GM12878 (cell line): Measurements from ENCODE around the gene LGMN. TPM values are rescaled to one million over a fixed set of nuclear protein-coding genes. Genes with fewer than 3 reads are reported as not detected.

Experiments used
- ASH2L ChIP-seq: fragments of 300-600, 200-600 bp; sonication (generic); IDR thresholded peaks from 2 replicates; pipeline ENCODE4 v1.6.1; 2017; ENCODE audit warnings: low read depth, mild to moderate bottlenecking, borderline replicate concordance
- ATF2 ChIP-seq: IDR thresholded peaks from 2 replicates; pipeline ENCODE4 v1.6.1; 2012; ENCODE audit warnings: low read length, inconsistent platforms
- CBX3 ChIP-seq: fragments of 200-600 bp; sonication (generic); IDR thresholded peaks from 2 replicates; pipeline ENCODE4 v1.6.1; 2016; ENCODE audit warnings: low read depth, borderline replicate concordance
- CHD2 ChIP-seq: IDR thresholded peaks from 2 replicates; pipeline ENCODE4 v1.6.1; 2011; ENCODE audit warnings: low read depth, low read length, improper control_type of control experiment, borderline replicate concordance
- CREB1 ChIP-seq: IDR thresholded peaks from 2 replicates; pipeline ENCODE4 v1.6.1; 2012; ENCODE audit warnings: low read depth, mild to moderate bottlenecking, inconsistent platforms
- E2F4 ChIP-seq: IDR thresholded peaks from 2 replicates; pipeline ENCODE4 v1.6.1; 2012; ENCODE audit warnings: low read depth, low read length, improper control_type of control experiment
- GATAD2B ChIP-seq: fragments of 450-650 bp; conservative IDR thresholded peaks from 2 replicates; pipeline ENCODE4 v1.6.1; 2017; ENCODE audit warnings: low read depth, mild to moderate bottlenecking, moderate library complexity
- JUND ChIP-seq: IDR thresholded peaks from 2 replicates; pipeline ENCODE4 v1.6.1; 2012; ENCODE audit warnings: low read depth, mild to moderate bottlenecking, low read length, improper control_type of control experiment, moderate library complexity
- MAX ChIP-seq: IDR thresholded peaks from 2 replicates; pipeline ENCODE4 v1.6.1; 2012; ENCODE audit warnings: low read depth, low read length, improper control_type of control experiment
- MEF2A ChIP-seq: IDR thresholded peaks from 2 replicates; pipeline ENCODE4 v1.6.1; 2011; ENCODE audit warnings: low read depth, mild to moderate bottlenecking, low read length, moderate library complexity; ENCODE audit not compliant: insufficient read depth
- MTA2 ChIP-seq: fragments of 450-650 bp; IDR thresholded peaks from 2 replicates; pipeline ENCODE4 v1.6.1; 2016; ENCODE audit warnings: low read depth, mild to moderate bottlenecking, moderate library complexity
- MXI1 ChIP-seq: fragments of 150-350 bp; IDR thresholded peaks from 2 replicates; pipeline ENCODE4 v1.6.1; 2011; ENCODE audit warnings: low read depth, mild to moderate bottlenecking, inconsistent platforms, low read length, improper control_type of control experiment
- NBN ChIP-seq: fragments of 450-650 bp; IDR thresholded peaks from 2 replicates; pipeline ENCODE4 v1.6.1; 2016
- NFIC ChIP-seq: IDR thresholded peaks from 2 replicates; pipeline ENCODE4 v1.6.1; 2012; ENCODE audit warnings: low read depth, mild to moderate bottlenecking, inconsistent platforms, low read length, moderate library complexity
- POU2F2 ChIP-seq: IDR thresholded peaks from 3 replicates; pipeline ENCODE4 v1.6.1; 2011; ENCODE audit warnings: low read depth, mild to moderate bottlenecking, low read length, borderline replicate concordance
- RCOR1 ChIP-seq: conservative IDR thresholded peaks from 2 replicates; pipeline ENCODE4 v1.6.1; 2012; ENCODE audit warnings: low read depth, low read length, improper control_type of control experiment
- RUNX3 ChIP-seq: IDR thresholded peaks from 2 replicates; pipeline ENCODE4 v1.6.1; 2012; ENCODE audit warnings: low read length, inconsistent platforms
- SIN3A ChIP-seq: IDR thresholded peaks from 2 replicates; pipeline ENCODE4 v1.6.1; 2012; ENCODE audit warnings: low read depth, low read length, improper control_type of control experiment
- SKIL ChIP-seq: fragments of 450-650 bp; IDR thresholded peaks from 2 replicates; pipeline ENCODE4 v1.6.1; 2017; ENCODE audit warnings: mild to moderate bottlenecking, low read depth, inconsistent platforms; ENCODE audit not compliant: poor library complexity, severe bottlenecking
- SMARCA5 ChIP-seq: fragments of 450-650 bp; IDR thresholded peaks from 2 replicates; pipeline ENCODE4 v1.6.1; 2017; ENCODE audit warnings: mild to moderate bottlenecking
- SMC3 ChIP-seq: IDR thresholded peaks from 2 replicates; pipeline ENCODE4 v1.6.1; 2011; ENCODE audit warnings: low read length, improper control_type of control experiment, borderline replicate concordance
- USF1 ChIP-seq: IDR thresholded peaks from 2 replicates; pipeline ENCODE4 v1.6.1; 2011; ENCODE audit warnings: borderline replicate concordance, low read depth, mild to moderate bottlenecking, moderate library complexity, mixed read lengths, low read length; ENCODE audit not compliant: insufficient read depth; ENCODE audit errors: extremely low read length
- ZZZ3 ChIP-seq: IDR thresholded peaks from 2 replicates; pipeline ENCODE4 v1.6.1; 2011; ENCODE audit warnings: low read depth; ENCODE audit not compliant: control insufficient read depth, insufficient read length
- polyA plus RNA-seq, 11 experiments: library from polyadenylated mRNA; depleted of rRNA in 4 of 11; unstranded in 6 of 11; stranded (reverse) in 5 of 11; fragments of >200 nt; fragmentation: Nextera tagmentation in 4 of 11; fragmentation: Illumina TruSeq in 1 of 11; extraction: Ambion mirVana in 4 of 11; extraction: Trizol in 1 of 11; gene quantifications; 1 replicate in 1 of 11; 2 replicates in 10 of 11; pipeline versions ENCODE4 v1.2.1 to v1.2.3, GENCODE V29; 2011 to 2016; ENCODE audit warnings: inconsistent platforms in 2 of 11, missing spikeins in 2 of 11, low read depth in 1 of 11
- total RNA-seq, 4 experiments: library from RNA; depleted of rRNA in 3 of 4; stranded (reverse); fragments of >200 nt in 3 of 4; fragmentation: Illumina TruSeq in 1 of 4; extraction: Trizol in 1 of 4; gene quantifications; 2 replicates each; pipeline versions ENCODE4 v1.2.1 to v1.2.3, GENCODE V29; 2013 to 2021

The LGMN gene
- total and polyA plus RNA-seq, 10 of the 15 experiments (the other 5 are each of a cell fraction or from before 2014, with no cell fraction given) = 0.71 to 192 (median 3.9) TPM

- no peak for TF ChIP-seq SMARCA5
- TF ChIP-seq SIN3A = peak; percentile 79; the same call in 1 of the 2 replicates
- TF ChIP-seq MXI1 = peak; percentile 87
- 0 out of 2 replicates have a peak, but pooled peaks have one; percentile 15 for TF ChIP-seq ATF2
- no peak for TF ChIP-seq USF1
- TF ChIP-seq ASH2L = no peak
- 0 out of 2 replicates have a peak, but pooled peaks have one; percentile 10 for TF ChIP-seq SMC3
- TF ChIP-seq RUNX3 = peak; percentile 73
- TF ChIP-seq POU2F2 = peak; percentile 11; the same call in 1 of the 3 replicates
- 0 out of 2 replicates have a peak, but pooled peaks have one; percentile 54 for TF ChIP-seq NFIC
- peak; percentile 59; the same call in 1 of the 2 replicates for TF ChIP-seq CHD2
- TF ChIP-seq CREB1 = peak; percentile 59
- TF ChIP-seq SKIL = peak; percentile 48
- TF ChIP-seq MTA2 = peak; percentile 85
- no peak for TF ChIP-seq ZZZ3
- TF ChIP-seq GATAD2B = peak; percentile 78; the same call in 1 of the 2 replicates
- peak; percentile 67; the same call in 1 of the 2 replicates for TF ChIP-seq MAX
- TF ChIP-seq MEF2A = no peak
- peak; percentile 85 for TF ChIP-seq NBN
- 0 out of 2 replicates have a peak, but pooled peaks have one; percentile 37 for TF ChIP-seq RCOR1
- TF ChIP-seq CBX3 = no peak
- TF ChIP-seq E2F4 = 0 out of 2 replicates have a peak, but pooled peaks have one; percentile 20
- 0 out of 2 replicates have a peak, but pooled peaks have one; percentile 45 for TF ChIP-seq JUND
Measured at GRCh38 chr14:92704036-92704804, 44.2 kb downstream of the LGMN start (continued).
